Fibroblast of pulmonary artery (primary cell): ENCODE measurements around the gene HERPUD2.
A peak's percentile ranks its signal among the peaks of the same experiment; 100 is the strongest.
"Not testable (repeated sequence)": the region's sequence is repeated elsewhere in the genome, so short reads cannot be mapped to it uniquely, and the experiment has no call there.

Experiments
- DNase-seq: peaks from one replicate; pipeline ENCODE4 v3.0.0-alpha.2; 2010; ENCODE audit warnings: low read depth
- H3K4me3 ChIP-seq: replicated peaks from 2 replicates; pipeline ENCODE4 v1.5.1; 2011; ENCODE audit warnings: low read depth, mild to moderate bottlenecking, control low read depth, low read length, moderate library complexity
- TF ChIP-seq, protein P1 (sequence below): IDR thresholded peaks from 2 replicates; pipeline ENCODE4 v1.5.1; 2011; ENCODE audit warnings: mild to moderate bottlenecking, control low read depth, low read length, inconsistent platforms; ENCODE audit errors: missing control alignments

Gene HERPUD2

DNA sequence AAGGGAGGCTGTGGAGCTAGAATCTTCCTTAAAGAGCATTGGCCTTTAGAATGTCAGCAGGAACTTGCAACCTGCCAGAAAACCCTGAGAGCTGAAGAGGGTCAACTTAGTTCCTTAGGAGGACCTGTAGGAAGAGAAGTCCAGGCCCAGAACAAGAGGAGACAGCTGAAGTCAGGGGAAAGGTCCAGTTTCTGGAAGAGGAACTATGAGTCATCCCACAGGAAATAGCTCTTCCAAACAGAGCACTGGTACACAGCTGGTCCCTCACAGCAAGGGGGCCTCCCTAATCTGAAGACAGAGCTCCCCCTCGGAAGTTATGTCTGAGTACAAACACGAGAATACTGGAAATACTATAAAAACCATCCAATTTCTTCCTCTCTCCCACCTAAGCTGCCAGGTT lies 98.9 kb downstream of the HERPUD2 start:
- H3K4me3 ChIP-seq: no peak overlapping the region
- TF ChIP-seq, protein P1, sequence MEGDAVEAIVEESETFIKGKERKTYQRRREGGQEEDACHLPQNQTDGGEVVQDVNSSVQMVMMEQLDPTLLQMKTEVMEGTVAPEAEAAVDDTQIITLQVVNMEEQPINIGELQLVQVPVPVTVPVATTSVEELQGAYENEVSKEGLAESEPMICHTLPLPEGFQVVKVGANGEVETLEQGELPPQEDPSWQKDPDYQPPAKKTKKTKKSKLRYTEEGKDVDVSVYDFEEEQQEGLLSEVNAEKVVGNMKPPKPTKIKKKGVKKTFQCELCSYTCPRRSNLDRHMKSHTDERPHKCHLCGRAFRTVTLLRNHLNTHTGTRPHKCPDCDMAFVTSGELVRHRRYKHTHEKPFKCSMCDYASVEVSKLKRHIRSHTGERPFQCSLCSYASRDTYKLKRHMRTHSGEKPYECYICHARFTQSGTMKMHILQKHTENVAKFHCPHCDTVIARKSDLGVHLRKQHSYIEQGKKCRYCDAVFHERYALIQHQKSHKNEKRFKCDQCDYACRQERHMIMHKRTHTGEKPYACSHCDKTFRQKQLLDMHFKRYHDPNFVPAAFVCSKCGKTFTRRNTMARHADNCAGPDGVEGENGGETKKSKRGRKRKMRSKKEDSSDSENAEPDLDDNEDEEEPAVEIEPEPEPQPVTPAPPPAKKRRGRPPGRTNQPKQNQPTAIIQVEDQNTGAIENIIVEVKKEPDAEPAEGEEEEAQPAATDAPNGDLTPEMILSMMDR: no peak
- DNase-seq: peak; percentile 73

DNA sequence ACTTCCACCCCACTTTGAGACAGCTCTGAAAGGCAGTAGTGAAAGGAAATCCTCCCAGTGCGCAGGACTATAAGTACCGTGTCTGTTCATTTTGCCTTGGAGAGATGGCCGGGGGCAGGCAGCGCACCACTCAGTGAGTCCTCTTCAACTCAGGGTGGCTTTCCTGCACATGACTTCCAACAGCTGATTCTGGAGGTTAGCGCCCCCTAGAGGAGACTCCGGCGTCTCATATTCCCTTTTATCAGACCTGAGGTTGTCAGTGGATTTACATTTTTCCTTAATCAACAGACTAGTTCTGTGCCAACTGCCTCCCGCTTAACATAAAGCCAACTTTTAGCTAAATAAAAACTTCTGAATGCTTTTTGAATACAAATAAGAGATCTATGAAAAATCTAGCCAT lies 101.0 kb downstream of the HERPUD2 start:
- no peak overlapping the region for H3K4me3 ChIP-seq
- peak; percentile 4 for DNase-seq
- TF ChIP-seq, protein P1: peak; percentile 26

DNA sequence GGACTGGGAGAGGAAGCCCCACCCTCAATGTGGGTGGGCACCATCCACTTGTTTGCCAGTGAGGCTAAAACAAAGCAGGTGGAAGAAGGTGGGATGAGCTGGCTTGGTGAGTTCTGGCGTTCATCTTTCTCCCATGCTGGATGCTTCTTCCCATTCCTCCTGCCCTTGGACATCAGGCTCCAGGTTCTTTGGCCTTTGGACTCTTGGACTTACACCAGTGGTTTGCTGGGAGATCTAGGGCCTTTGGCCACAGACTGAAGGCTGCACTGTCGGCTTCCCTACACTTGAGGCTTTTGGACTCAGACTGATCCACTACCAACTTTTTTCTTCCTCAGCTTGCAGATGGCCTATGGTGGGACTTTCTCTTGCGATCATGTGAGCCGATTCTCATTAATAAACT lies 106.3 kb downstream of the HERPUD2 start:
- DNase-seq: no peak

DNA sequence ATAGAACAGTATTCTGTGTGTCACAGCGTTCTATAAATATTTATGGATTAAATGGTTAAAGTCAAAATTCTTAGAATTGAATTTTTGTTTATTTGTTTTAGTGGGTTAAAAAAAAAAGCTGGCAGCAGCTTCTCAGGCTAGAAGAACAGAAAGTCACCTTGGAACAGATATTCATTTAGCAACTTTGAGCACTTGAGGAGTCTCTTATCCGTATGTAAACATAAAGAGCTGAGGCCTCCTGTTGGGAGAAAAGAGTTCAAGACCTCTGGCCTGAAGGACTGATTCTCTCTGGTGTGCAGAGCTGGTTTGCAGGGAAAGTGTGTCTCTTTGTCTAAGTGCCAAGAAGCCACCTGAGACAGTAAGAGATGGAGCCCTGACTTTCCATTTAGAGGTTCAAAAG lies 109.9 kb downstream of the HERPUD2 start:
- H3K4me3 ChIP-seq: no peak overlapping the region
- TF ChIP-seq, protein P1: no peak
- DNase-seq: no peak

More for the DNA sequence above, 106.3 kb downstream of the HERPUD2 start:
- H3K4me3 ChIP-seq: no peak overlapping the region
- TF ChIP-seq, protein P1: no peak

DNA sequence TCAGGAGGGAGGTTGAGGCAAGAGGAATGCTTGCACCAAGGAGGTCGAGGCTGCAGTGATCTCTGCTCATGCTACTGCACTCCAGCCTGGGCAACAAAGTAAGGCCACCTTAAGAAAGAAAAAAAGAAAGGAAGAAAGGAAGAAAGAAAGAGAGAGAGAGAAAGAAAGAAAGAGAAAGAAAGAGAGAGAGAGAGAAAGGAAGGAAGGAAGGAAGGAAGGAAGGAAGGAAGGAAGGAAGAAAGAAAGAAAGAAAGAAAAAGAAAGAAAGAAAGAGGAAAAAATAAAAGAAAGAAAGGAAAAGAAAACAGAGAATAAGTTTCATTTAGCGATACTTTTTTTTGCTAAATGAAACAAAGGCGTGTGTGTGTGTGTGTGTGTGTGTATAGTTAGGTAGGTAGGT lies 110.4 kb downstream of the HERPUD2 start:
- not testable (repeated sequence) for DNase-seq, H3K4me3 ChIP-seq
